Stimulated activated CD4-positive, alpha-beta T cell treated with anti-CD3 and anti-CD28 coated beads, TNF-alpha, amount 100 ng/mL, for 1 hour (primary cell): ENCODE results near the gene NTRK1.

ENCODE experiments used
- DNase-seq, 3 donors: peaks; one replicate each; pipeline ENCODE4 v3.0.0-alpha.2; 2020; ENCODE audit warnings: low read depth in 3 of 3, low spot score in 1 of 3

Gene NTRK1

DNA sequence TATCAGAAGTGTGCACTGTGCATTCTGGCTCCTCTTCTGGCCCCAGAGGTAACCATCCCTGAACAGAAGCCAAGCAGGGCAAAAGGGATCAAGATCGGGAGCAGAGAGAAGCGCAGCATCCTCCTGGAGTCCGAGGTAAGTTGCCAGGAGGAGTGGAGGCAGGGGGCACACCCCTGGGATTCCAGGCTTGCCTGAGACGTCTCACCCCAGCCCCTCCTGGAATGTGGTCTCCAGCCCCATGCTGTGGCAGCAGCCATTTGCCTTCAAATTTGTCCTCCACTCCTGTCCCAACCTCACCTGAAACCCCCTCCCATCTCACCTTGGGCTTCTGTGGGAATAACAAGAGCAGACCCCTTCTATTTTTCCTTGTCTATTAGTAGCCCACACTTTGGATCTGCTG, 69.8 kb downstream of the NTRK1 start:
- no peak for DNase-seq
